HepG2 (cell line): Measurements from ENCODE around the gene RGL1.

Source experiments
- BHLHE40 ChIP-seq: IDR thresholded peaks from 2 replicates; pipeline ENCODE4 v1.6.1; 2011; ENCODE audit warnings: low read length, improper control_type of control experiment
- ETV6 ChIP-seq: sonication (generic); formaldehyde crosslinking; conservative IDR thresholded peaks from 2 replicates; pipeline ENCODE4 v1.4.0; 2020; ENCODE audit warnings: missing genetic modification reagents
- MAFK ChIP-seq, 2 experiments: IDR thresholded peaks in 1 of 2; conservative IDR thresholded peaks in 1 of 2; 2 replicates each; pipeline ENCODE4 v1.6.1; 2011; ENCODE audit warnings: improper control_type of control experiment in 2 of 2, low read length in 2 of 2
- POLR2A ChIP-seq, 2 experiments: IDR thresholded peaks; 2 replicates each; pipeline ENCODE4 v1.6.1; 2011; ENCODE audit warnings: low read depth in 2 of 2, low read length in 2 of 2, mild to moderate bottlenecking in 1 of 2, moderate library complexity in 1 of 2; ENCODE audit not compliant: insufficient read depth in 1 of 2
- TF ChIP-seq, protein P1 (sequence below): sonication (generic); formaldehyde crosslinking; IDR thresholded peaks from 2 replicates; pipeline ENCODE4 v1.5.0; 2020; ENCODE audit warnings: mild to moderate bottlenecking, missing genetic modification reagents, moderate library complexity
- TF ChIP-seq, protein P2 (sequence below): sonication (generic); formaldehyde crosslinking; IDR thresholded peaks from 2 replicates; pipeline ENCODE4 v1.4.0; 2020; ENCODE audit warnings: missing genetic modification reagents
- TF ChIP-seq, protein P3 (sequence below): sonication (generic); formaldehyde crosslinking; IDR thresholded peaks from 2 replicates; pipeline ENCODE4 v1.4.0; 2020; ENCODE audit warnings: mild to moderate bottlenecking, missing genetic modification reagents
- TF ChIP-seq, protein P4 (sequence below): sonication (generic); formaldehyde crosslinking; IDR thresholded peaks from 2 replicates; pipeline ENCODE4 v1.9.0; 2022; ENCODE audit warnings: low read depth, missing genetic modification reagents
- TF ChIP-seq, protein P5 (sequence below): IDR thresholded peaks from 2 replicates; pipeline ENCODE4 v1.6.1; 2016; ENCODE audit warnings: low read depth, control low read depth

DNA sequence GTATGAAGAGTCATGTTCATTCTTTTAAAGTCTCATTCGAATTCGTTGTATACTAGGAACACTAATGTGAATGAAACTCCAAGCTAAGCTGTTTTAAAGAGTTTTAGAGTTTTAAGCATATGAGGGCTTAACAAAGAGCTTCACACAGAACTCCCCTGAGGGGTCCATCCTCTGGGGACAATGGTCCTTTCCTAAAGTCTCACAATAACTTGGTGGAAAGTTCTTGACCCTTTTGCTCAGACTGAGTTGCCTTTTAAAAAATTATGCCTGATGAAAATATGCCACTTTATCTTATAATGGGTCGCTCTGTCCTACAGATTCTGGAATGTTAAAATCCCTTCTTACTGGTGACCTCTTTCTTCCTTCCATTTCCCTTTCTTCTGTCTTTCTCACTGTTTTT lies 64.3 kb downstream of the RGL1 start:
- no peak for TF ChIP-seq ETV6 (CRISPR knock-in tag)
- TF ChIP-seq MAFK (conservative IDR thresholded peaks at IDR 0.05 in 1 of 2, IDR thresholded peaks at IDR 0.05 in 1 of 2; ENCODE audit: low read length in 2 of 2): no peak
- TF ChIP-seq, protein P1, sequence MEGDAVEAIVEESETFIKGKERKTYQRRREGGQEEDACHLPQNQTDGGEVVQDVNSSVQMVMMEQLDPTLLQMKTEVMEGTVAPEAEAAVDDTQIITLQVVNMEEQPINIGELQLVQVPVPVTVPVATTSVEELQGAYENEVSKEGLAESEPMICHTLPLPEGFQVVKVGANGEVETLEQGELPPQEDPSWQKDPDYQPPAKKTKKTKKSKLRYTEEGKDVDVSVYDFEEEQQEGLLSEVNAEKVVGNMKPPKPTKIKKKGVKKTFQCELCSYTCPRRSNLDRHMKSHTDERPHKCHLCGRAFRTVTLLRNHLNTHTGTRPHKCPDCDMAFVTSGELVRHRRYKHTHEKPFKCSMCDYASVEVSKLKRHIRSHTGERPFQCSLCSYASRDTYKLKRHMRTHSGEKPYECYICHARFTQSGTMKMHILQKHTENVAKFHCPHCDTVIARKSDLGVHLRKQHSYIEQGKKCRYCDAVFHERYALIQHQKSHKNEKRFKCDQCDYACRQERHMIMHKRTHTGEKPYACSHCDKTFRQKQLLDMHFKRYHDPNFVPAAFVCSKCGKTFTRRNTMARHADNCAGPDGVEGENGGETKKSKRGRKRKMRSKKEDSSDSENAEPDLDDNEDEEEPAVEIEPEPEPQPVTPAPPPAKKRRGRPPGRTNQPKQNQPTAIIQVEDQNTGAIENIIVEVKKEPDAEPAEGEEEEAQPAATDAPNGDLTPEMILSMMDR (CRISPR knock-in tag): no peak
- TF ChIP-seq, protein P2, sequence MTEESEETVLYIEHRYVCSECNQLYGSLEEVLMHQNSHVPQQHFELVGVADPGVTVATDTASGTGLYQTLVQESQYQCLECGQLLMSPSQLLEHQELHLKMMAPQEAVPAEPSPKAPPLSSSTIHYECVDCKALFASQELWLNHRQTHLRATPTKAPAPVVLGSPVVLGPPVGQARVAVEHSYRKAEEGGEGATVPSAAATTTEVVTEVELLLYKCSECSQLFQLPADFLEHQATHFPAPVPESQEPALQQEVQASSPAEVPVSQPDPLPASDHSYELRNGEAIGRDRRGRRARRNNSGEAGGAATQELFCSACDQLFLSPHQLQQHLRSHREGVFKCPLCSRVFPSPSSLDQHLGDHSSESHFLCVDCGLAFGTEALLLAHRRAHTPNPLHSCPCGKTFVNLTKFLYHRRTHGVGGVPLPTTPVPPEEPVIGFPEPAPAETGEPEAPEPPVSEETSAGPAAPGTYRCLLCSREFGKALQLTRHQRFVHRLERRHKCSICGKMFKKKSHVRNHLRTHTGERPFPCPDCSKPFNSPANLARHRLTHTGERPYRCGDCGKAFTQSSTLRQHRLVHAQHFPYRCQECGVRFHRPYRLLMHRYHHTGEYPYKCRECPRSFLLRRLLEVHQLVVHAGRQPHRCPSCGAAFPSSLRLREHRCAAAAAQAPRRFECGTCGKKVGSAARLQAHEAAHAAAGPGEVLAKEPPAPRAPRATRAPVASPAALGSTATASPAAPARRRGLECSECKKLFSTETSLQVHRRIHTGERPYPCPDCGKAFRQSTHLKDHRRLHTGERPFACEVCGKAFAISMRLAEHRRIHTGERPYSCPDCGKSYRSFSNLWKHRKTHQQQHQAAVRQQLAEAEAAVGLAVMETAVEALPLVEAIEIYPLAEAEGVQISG: no peak
- TF ChIP-seq, protein P3, sequence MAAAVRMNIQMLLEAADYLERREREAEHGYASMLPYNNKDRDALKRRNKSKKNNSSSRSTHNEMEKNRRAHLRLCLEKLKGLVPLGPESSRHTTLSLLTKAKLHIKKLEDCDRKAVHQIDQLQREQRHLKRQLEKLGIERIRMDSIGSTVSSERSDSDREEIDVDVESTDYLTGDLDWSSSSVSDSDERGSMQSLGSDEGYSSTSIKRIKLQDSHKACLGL (CRISPR knock-in tag): no peak
- TF ChIP-seq, protein P4, sequence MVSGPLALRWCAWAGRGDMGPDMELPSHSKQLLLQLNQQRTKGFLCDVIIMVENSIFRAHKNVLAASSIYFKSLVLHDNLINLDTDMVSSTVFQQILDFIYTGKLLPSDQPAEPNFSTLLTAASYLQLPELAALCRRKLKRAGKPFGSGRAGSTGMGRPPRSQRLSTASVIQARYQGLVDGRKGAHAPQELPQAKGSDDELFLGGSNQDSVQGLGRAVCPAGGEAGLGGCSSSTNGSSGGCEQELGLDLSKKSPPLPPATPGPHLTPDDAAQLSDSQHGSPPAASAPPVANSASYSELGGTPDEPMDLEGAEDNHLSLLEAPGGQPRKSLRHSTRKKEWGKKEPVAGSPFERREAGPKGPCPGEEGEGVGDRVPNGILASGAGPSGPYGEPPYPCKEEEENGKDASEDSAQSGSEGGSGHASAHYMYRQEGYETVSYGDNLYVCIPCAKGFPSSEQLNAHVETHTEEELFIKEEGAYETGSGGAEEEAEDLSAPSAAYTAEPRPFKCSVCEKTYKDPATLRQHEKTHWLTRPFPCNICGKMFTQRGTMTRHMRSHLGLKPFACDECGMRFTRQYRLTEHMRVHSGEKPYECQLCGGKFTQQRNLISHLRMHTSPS: no peak
- no peak for TF ChIP-seq BHLHE40
- TF ChIP-seq, protein P5, sequence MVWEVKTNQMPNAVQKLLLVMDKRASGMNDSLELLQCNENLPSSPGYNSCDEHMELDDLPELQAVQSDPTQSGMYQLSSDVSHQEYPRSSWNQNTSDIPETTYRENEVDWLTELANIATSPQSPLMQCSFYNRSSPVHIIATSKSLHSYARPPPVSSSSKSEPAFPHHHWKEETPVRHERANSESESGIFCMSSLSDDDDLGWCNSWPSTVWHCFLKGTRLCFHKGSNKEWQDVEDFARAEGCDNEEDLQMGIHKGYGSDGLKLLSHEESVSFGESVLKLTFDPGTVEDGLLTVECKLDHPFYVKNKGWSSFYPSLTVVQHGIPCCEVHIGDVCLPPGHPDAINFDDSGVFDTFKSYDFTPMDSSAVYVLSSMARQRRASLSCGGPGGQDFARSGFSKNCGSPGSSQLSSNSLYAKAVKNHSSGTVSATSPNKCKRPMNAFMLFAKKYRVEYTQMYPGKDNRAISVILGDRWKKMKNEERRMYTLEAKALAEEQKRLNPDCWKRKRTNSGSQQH (CRISPR knock-in tag): no peak
- TF ChIP-seq POLR2A (IDR thresholded peaks at IDR 0.05; ENCODE audit: insufficient read depth in 1 of 2, low read depth in 2 of 2, low read length in 2 of 2): no peak
